DND-41 (cell line): ENCODE data around the gene MSANTD2.

Experiments used
- CTCF ChIP-seq: IDR thresholded peaks from 2 replicates; pipeline ENCODE4 v1.5.1; 2012; ENCODE audit warnings: borderline replicate concordance, low read length, moderate library complexity, mild to moderate bottlenecking; ENCODE audit not compliant: poor library complexity, severe bottlenecking; ENCODE audit errors: extremely low read depth
- EZH2 ChIP-seq: IDR thresholded peaks from 3 replicates; pipeline ENCODE4 v1.6.1; 2012; ENCODE audit warnings: borderline replicate concordance, low read depth, mild to moderate bottlenecking, moderate library complexity, low read length, inconsistent platforms; ENCODE audit not compliant: severe bottlenecking

GRCh38 chr11:124840666-124841065 lies 40.5 kb upstream of the MSANTD2 start:
- TF ChIP-seq EZH2 (no peak), CTCF (no peak)
